HG03342 (cell line): ENCODE measurements around the gene PEAK1.
"Not testable (repeated sequence)": the region's sequence is repeated elsewhere in the genome, so short reads cannot be mapped to it uniquely, and the experiment has no call there.

Experiments used
- ATAC-seq: cut with Tn5 transposase; IDR thresholded peaks from one replicate; pipeline ENCODE4 v1.9.1; 2021; ENCODE audit warnings: mild to moderate bottlenecking, moderate library complexity; ENCODE audit not compliant: unreplicated experiment

Gene PEAK1

DNA sequence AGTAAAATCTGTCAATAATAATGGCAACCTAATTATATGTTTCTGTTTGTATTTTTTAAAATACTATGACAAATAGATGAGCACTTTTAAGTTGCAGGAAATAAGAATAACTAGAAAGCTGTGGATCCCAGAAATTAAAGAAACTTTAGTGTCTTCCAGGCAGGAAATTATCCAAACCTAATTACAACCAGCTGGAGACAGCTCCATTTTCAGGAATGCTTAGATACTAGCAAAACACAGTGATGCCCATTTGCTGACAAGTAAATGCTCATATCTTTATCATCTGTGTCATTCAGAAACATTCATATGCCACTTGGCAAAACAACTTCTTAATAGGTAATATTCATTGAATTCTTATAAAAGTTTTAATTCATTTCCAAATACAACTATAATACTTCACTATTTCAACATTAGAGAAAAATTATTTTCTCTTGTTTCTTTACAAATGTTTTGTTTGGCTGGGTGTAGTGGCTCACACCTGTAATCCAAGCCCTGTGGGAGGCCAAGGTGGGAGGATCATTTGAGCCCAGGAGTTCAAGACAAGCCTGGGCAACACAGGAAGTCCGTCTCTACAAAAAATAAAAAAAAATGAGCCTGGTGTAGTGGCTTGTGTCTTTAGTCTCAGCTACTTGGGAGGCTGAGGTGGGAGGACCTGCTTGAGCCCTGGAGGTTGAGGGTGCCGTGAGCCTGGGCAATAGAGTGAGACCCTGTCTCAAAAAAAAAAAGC is 179.9 kb downstream of the PEAK1 start:
- ATAC-seq, result no peak

DNA sequence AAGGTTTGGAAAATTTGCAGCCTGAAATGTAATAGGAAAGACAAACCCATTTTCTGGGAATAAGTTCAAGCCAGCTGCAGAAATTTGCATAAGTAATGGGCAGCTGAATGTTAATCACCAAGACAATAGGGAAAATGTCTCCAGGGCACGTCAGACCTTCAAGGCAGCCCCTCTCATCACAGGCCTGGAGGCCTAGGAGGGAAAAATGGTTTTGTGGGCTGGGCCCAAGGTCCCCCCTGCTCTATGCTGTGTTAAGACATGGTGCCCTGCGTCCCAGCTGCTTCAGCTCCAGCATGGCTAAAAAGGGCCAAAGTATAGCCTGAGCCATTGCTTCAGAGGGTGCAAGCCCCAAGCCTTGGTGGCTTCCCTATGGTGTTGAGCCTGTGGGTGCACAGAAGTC is 184.3 kb downstream of the PEAK1 start:
- no peak for ATAC-seq

DNA sequence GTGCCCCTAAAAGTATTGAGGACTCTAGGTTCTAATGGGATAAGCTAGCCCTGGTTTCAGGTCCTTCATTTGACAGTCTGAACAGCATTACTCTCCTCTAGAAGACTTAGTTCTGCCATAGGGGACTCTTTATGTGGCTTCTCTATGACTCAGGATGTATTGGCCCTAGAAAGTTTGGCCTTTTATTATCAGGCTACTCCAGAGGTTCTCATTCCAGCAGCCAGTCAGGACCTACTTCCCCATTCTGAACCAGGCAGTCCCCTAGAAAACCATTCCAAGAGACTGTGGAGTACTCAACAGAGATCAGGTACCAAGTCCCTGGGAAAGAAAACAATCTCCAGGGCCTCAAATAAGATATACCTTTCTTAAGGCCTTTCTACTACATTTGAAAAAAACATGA is 191.1 kb downstream of the PEAK1 start:
- ATAC-seq, result no peak

DNA sequence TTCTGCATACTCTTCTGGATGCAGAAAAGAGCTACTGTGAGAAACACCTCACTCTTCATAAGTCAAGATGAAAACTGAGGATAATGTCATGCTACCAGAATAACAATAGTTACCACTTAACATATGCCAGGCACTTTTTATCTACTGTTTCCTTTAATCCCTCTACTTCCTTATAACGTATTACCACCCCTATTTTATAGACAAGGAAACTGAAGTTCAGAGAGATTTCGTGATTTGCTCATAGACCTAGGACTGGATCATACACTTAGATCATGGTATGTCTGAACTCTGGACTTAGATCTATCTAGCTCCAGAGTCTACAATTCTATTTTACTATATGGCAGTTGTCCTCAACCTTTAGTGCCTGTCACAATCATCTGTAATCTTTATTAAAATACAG is 193.3 kb downstream of the PEAK1 start:
- no peak for ATAC-seq

DNA sequence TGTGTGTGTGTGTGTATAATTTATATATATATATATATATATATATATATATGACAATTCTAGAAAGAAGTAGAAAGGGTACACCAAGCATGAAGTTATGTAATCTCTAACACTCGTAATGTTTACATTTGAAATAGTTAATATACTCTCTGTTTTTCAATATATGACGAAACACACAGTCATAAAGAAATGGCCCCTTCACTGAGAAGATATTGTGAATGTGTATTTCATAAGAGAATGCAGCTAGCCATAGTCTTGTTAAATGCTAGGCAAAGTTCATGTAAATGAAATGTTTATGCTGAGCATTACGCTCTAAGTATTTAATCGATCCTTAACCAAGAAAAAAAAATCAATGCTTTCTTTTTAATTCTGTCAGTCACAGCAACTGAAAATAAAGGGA is 194.3 kb downstream of the PEAK1 start:
- ATAC-seq, result no peak

DNA sequence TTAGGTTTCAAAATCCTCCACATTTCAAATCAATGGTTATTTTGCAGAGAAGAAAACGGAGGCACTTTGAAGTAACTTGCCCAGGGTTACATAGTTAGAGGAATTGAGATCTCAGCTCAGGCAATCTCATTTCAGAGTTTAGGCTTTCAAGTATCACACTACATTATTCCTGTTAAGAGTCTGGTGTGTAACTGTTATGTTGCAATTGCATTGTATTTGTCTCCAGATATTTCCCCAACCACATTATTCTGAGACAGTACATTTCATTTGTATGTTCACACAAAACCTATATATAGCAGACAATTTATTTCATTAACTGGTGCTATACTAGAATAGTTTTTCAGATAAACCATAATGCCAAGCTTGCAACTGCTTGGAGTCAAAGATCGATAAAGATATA is 194.8 kb downstream of the PEAK1 start:
- ATAC-seq, result no peak

DNA sequence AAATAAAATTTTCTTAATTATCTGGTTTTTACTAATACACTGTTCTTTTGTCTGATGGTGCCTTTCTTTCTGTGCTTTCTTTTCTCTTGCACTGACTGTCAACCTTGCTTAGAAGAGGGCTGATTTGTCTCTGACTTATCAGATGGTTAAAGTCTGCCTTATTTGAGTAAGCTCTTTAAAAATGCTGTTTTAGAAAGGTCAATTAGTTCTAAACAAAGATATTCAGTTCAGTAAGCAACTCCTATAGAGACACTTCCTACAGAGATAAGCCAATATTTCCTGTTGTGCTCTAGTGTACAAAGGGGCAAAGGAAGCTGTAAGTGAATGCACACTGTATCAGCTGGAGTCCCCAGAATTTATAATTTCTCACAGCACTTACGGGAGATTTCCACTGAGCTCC is 195.6 kb downstream of the PEAK1 start:
- ATAC-seq, result no peak

DNA sequence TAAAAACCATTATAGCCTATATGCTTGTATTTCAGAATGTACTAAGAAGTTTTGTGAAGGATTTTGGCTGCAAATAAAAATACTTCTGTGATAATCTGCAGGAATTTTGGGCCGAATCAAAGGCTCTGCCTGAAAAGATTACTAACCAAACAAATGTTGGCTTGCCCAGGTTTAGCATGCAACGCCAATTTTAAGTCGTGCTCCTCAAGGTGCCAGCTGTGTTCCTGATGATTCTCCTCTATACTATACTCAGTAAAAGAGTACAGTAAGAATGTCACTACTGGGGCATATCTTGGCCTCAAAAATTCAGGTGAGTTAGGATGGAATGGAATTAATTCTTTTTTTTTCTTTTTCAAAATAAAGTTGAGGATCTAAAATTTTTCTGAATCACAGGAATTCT is 198.2 kb downstream of the PEAK1 start:
- no peak for ATAC-seq

DNA sequence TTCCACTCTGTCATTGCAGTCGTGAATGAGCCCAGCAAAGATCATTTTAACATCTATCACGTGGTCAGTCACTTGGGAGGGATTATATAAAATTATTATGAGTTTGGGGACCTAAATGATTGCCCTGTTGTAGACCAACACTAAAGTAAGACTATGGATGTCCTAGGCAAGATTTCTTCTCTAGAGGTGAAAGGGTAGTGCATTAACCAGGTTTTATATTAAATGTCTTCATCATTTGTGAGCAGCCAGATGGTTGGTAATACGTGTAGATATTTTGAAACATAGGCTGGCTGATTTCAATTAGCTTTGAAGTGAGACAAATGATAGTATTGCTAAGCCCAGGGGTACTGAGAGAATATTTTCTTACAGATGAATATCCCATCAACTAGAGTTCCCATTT is 198.7 kb downstream of the PEAK1 start:
- no peak for ATAC-seq

DNA sequence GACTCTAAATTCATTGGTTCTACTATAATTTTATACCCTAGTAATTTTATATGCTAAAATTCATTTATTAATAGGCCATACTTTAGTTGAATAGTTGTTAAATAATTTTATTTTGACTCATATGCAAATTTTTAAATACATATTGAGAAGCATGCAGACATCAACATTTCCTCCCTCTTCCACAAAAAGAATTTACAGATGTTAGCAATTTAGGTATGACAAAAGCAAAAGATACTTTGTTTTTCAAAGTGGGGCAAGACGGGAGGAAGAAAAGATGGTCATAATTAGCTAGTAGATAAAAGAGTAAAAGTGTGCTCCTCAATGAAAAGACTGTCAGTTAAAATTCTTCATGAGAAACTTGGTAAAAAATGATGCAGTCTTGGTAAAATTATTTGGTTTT is 200.1 kb downstream of the PEAK1 start:
- no peak for ATAC-seq

DNA sequence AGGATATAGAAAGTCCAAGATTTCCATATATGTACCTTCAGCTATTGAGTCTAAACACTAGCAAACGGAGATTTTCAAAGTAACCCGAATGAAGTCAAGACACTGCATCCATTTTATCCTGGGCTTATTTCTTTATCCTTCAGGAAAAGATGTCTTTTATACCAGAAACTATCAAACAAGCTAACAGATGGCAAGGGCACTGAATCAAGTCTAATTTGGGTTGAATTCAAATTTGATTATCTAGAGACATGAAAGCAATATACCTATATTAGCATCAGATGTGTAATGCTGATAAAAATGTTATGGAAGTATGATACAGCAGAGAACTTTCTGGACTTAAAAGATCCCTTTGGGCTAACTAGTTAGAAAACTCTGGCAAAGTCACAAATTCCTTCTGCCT is 210.7 kb downstream of the PEAK1 start:
- no peak for ATAC-seq

DNA sequence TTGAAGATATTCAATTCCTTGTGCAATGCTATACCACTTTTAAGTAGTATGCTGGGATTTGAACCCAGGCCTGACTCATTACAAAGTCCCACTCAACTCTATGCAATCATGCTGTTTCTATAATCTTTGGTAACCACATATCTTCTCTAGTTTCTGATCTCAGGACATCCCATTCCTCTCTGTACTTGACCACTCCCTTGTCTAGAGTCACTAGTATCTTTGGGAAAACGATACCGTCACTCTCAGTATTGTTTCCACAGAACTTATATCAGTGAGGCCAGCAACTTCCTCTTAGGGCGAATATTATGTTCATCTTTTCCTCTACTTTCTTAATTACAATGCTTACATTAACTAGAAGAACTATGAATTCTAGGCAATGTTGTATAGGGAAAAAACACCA is 211.7 kb downstream of the PEAK1 start:
- ATAC-seq, result no peak

DNA sequence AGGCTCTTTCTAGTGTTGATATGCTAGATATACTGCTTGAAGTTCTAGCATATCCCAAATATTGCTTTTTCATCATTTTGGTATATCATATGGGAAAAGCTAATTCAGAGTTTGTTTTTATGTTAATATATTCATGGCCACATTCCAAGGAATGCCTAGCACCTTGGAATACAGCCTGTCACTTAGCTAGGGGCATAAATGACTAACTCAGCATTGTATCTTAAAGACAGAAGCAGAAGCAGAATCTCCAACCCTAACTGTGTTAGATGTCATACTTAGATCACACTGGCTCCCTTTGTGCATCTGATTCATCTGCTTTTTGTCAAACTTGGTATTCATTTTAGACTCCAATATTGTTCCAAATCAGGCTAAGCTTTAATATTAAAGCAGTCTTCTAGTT is 218.2 kb downstream of the PEAK1 start:
- no peak for ATAC-seq

DNA sequence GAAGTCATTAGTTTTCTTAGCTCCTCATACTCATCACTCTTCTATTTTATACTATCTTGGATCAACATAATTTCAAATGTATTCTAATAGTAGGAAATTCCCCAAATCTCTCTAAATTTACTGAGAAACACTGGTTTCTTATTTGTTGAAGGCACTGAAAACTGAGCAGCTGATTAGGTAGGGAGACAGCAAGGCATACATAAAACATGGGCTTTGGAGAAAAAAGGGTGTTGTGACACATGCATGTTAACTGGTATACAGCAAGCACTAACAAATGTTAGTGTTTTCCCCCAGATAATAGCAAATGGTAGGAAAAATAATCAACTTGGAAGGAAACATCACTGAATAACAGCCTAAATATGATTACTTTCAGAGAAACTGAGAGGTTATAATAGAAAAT is 223.5 kb downstream of the PEAK1 start:
- ATAC-seq, result no peak

DNA sequence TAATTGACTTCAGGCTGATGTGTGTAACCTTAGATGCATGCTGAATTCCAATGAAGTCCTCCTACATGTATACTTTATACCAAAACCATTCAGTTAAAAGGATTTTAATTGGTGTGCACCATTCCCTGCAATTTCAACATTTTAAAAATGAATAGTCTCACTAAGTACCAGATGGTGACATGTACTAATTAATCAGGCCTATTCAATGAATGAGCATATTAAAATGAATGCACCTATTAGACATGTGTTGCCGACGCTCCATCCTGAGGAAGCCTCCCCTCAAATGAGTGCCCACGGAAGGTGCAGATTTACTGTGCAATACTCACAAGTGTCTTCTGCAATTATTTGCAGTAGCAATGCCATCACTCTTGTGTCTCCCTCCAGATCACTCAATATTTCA is 224.3 kb downstream of the PEAK1 start:
- no peak for ATAC-seq

DNA sequence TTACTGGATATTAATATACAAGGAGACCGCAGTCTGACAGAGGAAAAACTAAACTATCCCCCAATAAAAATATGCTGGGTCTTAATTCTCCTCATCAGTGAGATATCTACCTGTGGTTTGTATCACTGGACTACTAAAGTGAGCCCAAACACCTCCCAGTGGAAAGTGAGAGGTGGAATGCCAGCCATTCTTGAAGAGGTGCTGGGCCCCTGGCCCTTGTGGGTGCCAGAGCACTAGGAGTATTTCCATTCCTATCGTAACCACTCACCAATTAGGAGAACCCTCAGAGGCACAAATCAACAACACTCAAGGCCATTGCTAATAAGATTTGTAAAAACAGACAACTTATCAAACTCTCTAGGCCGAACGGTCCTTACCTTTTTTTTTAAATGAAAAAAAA is 227.5 kb downstream of the PEAK1 start:
- ATAC-seq, result no peak

DNA sequence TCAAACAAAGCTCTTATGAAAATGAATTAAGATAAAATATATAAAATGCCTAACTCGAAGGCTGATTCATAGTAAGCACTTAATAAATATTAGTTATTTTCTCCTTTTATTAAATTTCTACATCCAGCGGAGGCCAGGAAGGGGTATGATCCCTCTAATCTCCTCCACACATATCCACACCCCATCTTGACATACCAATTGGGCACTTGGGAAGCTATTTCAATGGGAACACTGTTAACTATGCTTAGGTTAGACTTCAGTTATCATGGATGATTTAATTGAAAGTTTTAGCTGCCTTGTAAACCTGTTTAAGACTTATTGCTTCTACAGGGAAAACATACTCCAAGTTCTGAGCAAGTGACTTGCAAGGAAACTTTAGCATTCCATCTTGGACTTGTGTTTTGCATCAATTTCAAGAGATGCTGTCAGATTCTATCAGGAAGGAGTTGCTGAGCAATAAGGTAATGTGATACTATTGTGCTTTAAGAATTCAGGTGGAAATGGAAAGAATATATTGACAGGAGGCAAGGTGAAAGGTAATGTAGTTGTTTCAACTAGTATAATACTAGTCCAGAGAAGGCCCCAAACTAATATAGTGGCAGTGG is 228.6 kb downstream of the PEAK1 start:
- ATAC-seq, result no peak

DNA sequence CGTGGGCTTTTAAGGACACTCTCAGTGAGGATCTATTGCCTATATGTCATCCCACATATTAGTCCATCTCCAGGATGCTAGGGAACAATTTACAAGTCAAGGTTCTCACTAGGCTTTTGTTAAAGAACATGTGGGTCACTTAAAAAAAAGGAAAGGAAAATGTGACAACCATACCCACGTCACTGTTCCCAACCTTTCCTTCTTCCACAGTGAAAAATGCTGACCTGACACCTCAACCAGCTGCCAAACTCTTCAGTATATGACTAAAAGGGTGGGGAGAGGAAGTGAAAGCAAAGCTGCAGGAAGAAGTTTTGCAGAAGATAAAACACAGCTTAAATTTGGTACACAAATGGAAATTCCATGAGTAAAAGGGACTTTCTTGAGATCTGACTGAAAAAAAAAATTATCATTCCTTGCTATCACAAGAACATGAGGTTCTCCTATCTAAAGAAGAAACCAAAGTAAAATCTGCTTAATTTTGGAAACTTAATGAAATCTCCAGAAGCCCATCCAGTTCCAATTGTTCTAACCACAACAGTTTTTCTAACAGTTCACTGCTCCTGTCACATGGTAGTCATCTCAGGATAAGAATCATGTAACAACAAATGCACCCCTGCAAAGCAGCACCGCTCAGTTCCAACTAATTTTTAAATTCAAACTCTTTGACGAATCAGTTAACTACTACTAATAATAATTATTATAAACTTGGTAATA is 232.0 kb downstream of the PEAK1 start:
- peak; percentile 65 for ATAC-seq

DNA sequence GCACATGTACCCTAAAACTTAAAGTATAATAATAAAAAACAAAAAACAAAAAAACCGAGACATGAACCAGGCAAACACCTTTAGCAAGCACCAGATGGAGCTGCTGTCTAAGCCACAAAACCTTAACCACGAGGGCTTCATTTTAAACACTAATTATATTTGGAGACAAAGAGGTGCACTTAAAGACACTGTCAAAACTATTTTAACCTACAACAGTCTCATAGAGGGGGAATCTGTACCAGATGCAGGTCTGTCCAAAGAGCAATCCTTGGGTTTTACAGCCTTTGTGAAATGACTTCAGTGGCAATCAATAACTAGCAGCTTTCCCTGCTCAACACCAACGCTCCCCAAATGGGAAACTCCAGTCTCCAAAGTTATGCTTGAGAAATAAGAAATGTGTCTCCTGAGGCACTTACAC is 233.3 kb downstream of the PEAK1 start:
- ATAC-seq, result no peak

DNA sequence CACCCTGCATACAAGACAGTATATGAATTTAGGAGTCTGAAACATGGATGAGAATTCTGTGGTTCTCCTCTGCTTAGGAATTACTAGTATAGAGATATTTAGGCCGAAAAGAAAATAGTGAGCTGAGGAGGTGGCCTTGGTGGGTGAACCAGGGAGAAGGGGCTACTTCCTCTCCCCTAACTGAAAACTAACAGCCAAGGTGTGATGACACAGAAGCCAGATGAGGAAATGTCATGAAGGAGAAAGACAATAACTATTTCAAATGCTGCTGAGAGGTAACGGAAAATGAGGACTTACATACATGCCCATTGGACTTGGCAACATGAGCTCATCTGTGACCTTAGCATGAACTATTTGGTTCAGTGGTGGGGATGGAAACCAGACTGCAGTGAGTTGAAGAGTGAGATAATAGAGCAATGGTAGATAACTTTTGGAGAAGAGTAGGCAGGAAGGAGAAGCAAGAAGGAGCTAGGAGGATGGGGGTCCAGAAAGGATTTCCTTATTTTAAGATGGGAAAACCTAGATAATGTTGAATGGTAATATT is 234.6 kb downstream of the PEAK1 start:
- no peak for ATAC-seq

DNA sequence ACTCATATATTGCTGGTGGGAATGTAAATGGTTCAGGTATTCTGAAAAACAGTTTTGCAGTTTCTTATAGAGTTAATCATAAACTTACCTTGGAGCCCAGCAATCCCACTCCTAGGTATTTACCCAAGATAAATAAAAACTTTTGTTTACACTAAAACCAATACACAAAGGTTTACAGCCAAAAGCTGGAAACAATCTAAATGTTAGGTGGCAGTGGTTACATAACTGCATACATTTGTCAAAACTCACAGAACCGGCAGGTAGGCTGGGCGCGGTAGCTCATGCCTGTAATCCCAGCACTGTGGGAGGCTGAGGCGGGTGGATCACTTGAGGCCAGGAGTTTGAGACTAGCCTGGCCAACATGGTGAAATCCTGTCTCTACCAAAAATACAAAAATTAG is 235.6 kb downstream of the PEAK1 start:
- not testable (repeated sequence) for ATAC-seq

DNA sequence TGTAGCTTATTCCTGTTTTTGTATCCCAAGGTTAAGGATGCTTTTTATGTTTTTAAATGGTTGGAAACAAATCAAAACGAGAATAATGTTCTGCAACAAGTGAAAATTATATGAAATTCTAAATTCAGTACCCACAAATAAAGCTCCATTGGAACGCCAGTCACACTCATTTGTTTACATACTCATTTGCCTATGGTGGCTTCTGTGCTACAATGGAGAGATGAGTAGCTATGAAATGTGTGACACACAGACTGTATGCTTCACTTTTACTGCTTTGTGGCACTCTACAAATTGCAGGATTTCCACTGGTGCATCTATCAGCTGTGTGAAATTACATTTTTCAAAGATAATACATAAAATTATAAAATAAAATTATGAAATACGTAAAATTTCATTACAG is 236.8 kb downstream of the PEAK1 start:
- no peak for ATAC-seq
